HG02852 (cell line): Measurements from ENCODE around the gene PLA2G2A.

ENCODE experiments used
- ATAC-seq: cut with Tn5 transposase; IDR thresholded peaks from one replicate; pipeline ENCODE4 v1.9.1; 2021; ENCODE audit warnings: mild to moderate bottlenecking, moderate library complexity; ENCODE audit not compliant: unreplicated experiment

Gene PLA2G2A

GRCh38 chr1:19974822-19975416 lies 4.5 kb downstream of the PLA2G2A start:
- ATAC-seq: no peak

DNA sequence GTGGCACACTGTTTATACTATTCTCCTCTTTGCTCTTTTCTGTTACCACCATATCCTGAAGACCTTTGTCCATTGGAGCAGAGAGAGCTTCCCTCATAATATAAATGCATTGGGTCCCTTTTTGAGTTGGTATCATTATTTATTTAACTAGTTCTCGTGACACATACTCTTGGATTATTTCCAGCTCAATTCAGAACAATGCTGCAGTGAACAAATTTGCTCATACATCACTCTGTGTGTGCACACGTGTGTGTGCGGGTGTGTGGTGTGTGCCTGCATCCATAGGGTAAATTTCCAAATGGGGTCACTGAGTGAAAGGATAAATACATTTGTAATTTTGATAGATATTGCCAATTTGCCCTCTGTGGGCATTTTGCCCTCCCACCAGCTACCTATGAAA lies 5.8 kb downstream of the PLA2G2A start:
- ATAC-seq: no peak

DNA sequence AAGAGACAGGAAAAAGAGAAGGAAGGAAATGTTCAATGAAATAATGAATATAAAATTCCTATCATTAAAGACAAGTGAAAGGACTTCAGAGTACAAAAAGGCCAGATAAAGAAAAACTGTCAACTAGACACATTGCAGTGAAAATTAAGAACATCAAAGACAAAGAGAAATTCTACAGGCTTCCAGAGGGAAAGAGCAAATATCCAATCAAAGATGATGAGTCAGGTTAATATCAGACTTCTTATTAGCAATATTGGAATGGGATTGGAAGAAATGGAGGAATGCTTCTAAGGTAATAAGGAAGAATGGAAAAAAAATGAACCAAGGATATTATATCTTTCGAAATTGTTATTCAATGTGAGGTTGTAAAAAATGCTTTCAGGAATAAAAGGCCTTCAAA lies 7.8 kb downstream of the PLA2G2A start:
- ATAC-seq: no peak

GRCh38 chr1:19969898-19970660 lies 9.3 kb downstream of the PLA2G2A start:
- ATAC-seq: no peak

GRCh38 chr1:19967808-19968207 lies 11.6 kb downstream of the PLA2G2A start:
- no peak for ATAC-seq

DNA sequence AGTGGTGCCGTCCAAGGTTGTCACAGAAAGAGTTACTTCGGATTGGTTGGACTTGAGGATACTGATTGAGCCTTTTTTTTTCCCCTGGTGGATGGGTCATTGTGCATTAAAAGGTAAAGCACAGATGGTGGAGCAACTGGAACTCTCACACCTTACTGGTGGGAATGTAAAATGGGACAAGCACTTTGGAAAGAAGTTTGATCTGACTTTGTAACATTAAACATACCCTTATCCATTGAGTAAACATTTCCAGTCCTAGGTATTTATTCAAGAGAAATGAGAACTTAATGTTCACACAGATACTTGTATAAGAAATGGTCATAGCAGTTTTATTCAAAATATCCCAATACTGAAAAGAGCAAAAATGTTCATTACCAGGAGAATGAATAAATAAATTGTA lies 14.9 kb downstream of the PLA2G2A start:
- no peak for ATAC-seq

- no peak for ATAC-seq
Measured at GRCh38 chr1:19963636-19964035, 15.8 kb downstream of the PLA2G2A start.

DNA sequence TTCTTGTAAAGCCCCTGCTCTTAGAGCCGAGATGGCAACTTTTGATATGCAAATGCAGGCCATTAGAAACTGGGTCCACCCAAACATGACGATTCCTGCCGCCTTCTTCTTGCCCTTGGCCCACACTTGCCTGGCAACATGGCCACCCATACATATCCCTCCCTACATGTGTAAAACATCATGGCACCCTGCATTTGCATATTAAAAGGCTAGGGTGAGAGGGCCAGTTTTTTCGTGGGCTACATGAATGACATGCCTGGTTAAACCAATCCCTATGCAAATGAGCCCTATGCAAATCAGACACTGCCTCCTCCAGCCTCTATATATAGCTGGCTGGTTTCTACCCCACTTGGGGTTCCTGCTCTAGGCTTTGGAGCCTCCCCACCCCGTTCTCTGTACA lies 18.8 kb downstream of the PLA2G2A start:
- ATAC-seq: no peak

DNA sequence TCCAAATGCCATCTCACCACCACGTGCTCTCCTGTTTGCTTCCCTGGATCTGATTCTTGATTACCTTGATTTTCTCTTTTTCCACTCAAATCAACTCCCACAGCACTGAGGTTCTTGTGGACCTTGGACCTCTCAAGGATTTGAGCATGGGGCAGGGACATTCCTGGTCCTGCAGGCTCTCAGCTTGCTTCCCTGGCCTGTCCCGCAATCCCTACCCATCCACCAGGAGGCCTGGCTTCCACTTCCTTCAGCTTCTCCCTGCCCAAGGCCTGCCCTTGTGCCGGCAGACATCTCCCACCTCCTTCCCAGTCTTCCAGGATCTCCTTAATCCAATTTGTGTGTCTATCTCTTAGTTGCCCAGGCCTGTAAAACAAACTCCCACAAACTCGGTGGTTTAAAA lies 21.6 kb downstream of the PLA2G2A start:
- ATAC-seq: no peak

DNA sequence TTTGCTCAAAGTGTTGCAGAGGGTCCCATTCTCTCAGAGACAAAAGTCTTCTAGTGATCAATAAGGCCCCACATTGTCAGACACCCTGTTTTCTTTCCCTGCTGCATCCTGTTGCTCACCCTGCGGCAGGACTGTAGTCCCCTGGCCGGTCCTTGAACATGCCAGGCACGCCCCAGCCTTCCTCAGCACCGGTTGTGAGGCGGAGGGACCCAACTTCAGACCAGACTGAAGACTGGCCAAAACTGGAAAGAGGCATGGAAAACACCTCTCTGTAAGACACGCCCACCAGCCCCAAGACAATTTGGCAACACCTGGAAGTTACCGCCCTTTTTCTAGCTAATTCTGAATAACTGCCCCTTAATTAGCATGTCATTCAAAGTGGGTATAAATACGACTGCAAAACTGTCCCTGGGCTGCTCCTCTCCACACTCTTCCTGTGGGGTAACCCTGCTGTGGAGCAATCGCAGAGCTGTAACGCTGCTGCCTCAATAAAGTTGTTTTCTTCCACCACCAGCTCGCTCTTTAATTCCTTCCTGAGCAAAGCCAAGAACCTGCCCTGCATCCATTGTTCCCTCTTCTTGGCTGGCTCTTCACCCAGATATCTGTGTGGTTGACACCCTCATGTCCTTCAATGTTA lies 23.8 kb downstream of the PLA2G2A start:
- ATAC-seq: no peak

GRCh38 chr1:19954059-19954458 lies 25.4 kb downstream of the PLA2G2A start:
- ATAC-seq: no peak

GRCh38 chr1:19949016-19949415 lies 30.4 kb downstream of the PLA2G2A start:
- no peak for ATAC-seq

GRCh38 chr1:19946971-19947370 lies 32.4 kb downstream of the PLA2G2A start:
- no peak for ATAC-seq

GRCh38 chr1:19946331-19946751 lies 33.1 kb downstream of the PLA2G2A start:
- no peak for ATAC-seq

GRCh38 chr1:19945914-19946313 lies 33.5 kb downstream of the PLA2G2A start:
- no peak for ATAC-seq

DNA sequence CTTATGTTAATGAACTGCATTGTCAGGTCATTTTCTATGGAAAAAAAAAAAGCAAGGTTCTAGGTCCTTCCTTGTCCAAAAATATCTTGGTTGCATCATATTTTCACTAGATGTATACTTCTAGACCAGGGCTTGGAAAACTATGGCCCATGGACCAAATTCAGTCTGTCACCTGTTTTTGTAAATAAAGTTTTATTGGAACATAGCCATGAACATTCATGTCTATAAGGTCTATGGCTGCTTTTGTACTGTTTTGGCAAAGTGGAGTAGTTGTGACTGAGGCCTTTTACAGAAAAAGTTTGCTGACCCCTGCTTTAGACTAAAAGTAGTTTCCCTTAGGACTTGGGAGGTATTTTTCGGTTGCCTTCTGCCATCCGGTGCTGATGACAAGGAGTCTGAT lies 36.8 kb downstream of the PLA2G2A start:
- no peak for ATAC-seq

DNA sequence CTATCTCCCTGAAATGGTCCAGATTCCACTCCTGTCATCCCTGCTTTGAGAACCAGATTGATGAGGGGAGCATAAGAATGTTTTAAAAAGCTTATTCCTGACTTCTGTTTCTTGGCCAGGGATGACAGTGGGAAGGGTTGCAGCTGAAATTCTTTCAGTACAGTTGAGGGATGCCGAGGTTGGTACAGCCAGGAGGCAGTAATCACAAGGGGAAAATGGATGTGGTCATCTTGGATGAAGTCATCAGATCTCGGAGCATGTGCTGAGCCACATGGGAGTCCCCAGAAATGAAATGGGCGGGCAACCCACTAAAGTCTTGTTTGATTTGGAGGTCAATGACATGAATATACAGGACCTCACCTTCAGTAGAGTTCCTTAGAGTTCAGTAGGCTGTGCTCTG lies 37.3 kb downstream of the PLA2G2A start:
- ATAC-seq: no peak

DNA sequence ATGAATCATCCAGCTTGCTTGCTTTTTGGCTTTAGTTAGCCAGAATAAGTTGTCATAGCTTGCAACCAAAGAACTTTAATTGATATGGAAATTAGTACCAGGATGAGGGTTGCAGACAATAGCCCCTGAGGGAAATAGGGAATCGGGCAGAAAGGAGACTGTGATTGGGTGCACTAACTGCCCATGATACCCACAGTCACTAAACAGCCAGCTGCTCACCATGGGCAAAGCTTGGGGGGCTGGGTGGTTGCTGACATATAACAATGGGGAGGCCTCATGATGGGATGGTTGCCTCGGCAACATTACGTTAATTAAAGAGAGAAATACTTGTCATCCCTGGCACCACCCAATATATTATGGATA lies 38.2 kb downstream of the PLA2G2A start:
- no peak for ATAC-seq

GRCh38 chr1:19940486-19941205 lies 38.8 kb downstream of the PLA2G2A start:
- no peak for ATAC-seq

DNA sequence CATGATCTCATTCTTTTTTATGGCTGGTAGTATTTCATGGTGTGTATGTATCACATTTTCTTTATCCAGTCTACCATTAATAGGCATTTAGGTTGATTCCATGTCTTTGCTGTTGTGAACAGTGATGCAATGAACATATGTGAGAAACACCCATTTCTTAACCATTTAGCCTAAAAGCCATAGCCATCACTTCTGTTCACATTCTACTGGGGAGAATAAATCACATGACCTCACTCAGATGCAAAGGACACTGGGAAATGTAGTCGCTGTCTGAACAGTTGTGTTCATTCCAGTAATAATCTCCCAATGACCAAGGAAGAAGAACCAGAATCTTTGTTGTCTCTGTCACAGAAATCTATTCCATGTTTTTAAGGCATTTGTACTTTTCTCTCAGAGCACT lies 40.9 kb downstream of the PLA2G2A start:
- no peak for ATAC-seq

DNA sequence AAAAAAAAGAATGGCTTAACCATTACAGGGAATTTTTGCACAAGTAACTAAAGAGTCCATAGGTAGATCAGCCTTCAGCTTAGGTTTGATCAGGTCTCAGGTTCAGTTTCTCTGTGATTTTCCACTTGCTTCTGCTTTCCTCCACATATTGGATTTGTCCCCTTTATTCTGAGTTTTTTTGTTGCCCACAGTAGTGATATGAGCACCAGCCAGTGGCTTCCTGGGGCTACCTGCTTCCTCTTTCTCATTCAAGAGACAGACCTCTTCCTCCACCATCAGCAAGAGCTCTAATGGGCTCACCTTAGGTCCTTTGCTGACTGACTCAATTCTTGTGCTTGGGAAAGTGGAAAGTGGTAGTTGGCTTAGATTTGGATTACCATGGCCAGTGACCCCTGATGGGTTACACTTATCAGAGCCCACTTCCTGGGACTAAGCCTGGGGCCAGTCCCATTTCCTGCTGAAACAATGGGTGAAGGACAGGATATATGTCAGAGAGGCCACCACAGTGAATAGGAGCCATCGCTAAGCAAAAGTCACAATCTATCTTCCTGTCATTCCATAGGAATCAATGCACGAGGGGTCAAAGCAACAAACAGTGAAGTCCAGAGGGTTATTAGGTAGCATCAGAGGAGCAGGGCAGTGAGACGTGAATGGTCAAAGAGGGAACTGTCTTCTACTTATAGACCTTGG lies 43.2 kb downstream of the PLA2G2A start:
- ATAC-seq: no peak
